ENCODE data around the gene MYBPH.

DNA sequence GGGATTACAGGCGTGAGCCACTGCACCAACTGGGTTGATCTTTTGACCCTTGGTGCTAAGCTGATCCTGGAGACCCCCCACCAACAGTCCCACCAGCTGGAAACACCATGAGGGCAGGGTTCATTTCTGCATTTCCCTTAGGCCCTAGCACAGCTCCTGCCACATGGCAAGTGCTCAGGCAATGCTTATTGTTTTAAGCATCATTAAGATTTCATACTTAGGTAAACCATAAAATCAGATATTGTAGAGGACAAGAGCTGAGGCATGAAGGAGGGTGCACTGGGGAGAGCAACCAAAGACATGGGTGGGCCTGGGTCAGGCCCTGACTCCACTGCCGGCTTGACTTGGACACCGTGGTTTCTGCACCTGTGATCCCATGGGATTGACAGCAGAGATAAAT is 36.2 kb upstream of the MYBPH start:
- TF ChIP-seq, protein P1, sequence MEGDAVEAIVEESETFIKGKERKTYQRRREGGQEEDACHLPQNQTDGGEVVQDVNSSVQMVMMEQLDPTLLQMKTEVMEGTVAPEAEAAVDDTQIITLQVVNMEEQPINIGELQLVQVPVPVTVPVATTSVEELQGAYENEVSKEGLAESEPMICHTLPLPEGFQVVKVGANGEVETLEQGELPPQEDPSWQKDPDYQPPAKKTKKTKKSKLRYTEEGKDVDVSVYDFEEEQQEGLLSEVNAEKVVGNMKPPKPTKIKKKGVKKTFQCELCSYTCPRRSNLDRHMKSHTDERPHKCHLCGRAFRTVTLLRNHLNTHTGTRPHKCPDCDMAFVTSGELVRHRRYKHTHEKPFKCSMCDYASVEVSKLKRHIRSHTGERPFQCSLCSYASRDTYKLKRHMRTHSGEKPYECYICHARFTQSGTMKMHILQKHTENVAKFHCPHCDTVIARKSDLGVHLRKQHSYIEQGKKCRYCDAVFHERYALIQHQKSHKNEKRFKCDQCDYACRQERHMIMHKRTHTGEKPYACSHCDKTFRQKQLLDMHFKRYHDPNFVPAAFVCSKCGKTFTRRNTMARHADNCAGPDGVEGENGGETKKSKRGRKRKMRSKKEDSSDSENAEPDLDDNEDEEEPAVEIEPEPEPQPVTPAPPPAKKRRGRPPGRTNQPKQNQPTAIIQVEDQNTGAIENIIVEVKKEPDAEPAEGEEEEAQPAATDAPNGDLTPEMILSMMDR (IDR thresholded peaks at IDR 0.05; ENCODE audit: low read depth, low read length): no peak
- no peak for TF ChIP-seq EZH2phosphoT487 (IDR thresholded peaks at IDR 0.05; ENCODE audit: low read depth)
